ENCODE measurements around the gene VN1R5.

VN1R5 gene

GRCh38 chr1:247211339-247211738 is 44.5 kb upstream of the VN1R5 start:
- no peaks in the 10 kb centered on the region for H3K4me1 ChIP-seq (ENCODE audit: control insufficient read depth, insufficient read depth, low read length)
- TF ChIP-seq ZNF747 (tag by site-specific recombination; IDR thresholded peaks at IDR 0.05) = no peak
- no peak for TF ChIP-seq ZNF610 (tag by site-specific recombination; IDR thresholded peaks at IDR 0.05; ENCODE audit: borderline replicate concordance)
- no peak for TF ChIP-seq KLF9 (tag by site-specific recombination; IDR thresholded peaks at IDR 0.05; ENCODE audit: low read depth)
- no peak for TF ChIP-seq HOXD13 (CRISPR knock-in tag; IDR thresholded peaks at IDR 0.05; ENCODE audit: borderline replicate concordance)
- H3K4me3 ChIP-seq (ENCODE audit: low read depth, low read length) = no peak overlapping the region
- POLR2A ChIA-PET = no interaction called here
- no peak overlapping the region for H3K27ac ChIP-seq (ENCODE audit: extremely low read depth, low read depth, low read length)
- CTCF ChIA-PET = no interaction called here
- no peaks in the 10 kb centered on the region for H3K9me3 ChIP-seq (ENCODE audit: control insufficient read depth, insufficient read depth, low read depth, low read length)
- peaks cover 0 to 7% of the 10 kb centered on the region in 2 experiments; a peak in 1 of 3 replicates for H3K36me3 ChIP-seq (ENCODE audit: control insufficient read depth in 2 of 2, insufficient read depth in 1 of 2, low read length in 2 of 2)

DNA sequence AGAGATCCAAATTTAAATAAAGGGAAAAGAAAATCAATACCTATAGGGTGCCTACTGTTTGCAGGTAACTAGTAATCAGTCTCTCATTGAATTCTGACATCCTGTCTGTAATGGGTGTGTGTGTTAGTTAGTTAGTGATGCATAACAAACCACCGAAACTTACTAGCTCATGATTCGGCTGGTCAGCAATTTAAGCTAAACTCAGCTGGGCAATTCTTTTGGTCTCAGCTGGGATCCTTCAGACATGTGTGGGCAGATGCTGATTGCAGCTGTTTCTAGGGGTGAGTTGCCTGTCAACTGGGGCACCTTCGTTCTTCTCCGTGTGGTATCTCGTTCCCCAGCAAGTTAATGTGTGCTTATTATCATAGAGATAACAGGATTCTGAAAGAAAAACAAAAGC is 43.9 kb upstream of the VN1R5 start:
- no peak overlapping the region for H3K27ac ChIP-seq (ENCODE audit: extremely low read depth, low read depth, low read length)
- H3K4me3 ChIP-seq (ENCODE audit: low read depth, low read length) = no peak overlapping the region
- ChIA-PET CTCF (no interaction called here), POLR2A (no interaction called here)
- H3K4me1 ChIP-seq (ENCODE audit: control insufficient read depth, insufficient read depth, low read length) = no peaks in the 10 kb centered on the region
- peaks cover 0 to 6% of the 10 kb centered on the region in 2 experiments; a peak in 1 of 3 replicates for H3K36me3 ChIP-seq (ENCODE audit: control insufficient read depth in 2 of 2, insufficient read depth in 1 of 2, low read length in 2 of 2)
- TF ChIP-seq ZNF76 (tag by site-specific recombination; IDR thresholded peaks at IDR 0.05; ENCODE audit: borderline replicate concordance, low read depth) (no peak), KLF1 (tag by site-specific recombination; IDR thresholded peaks at IDR 0.05) (no peak), OSR2 (tag by site-specific recombination; IDR thresholded peaks at IDR 0.05) (no peak), EGR2 (tag by site-specific recombination; IDR thresholded peaks at IDR 0.05; ENCODE audit: low read depth) (no peak), ZFP37 (tag by site-specific recombination; IDR thresholded peaks at IDR 0.05) (no peak), ZNF223 (tag by site-specific recombination; IDR thresholded peaks at IDR 0.05) (no peak), ZNF202 (tag by site-specific recombination; IDR thresholded peaks at IDR 0.05; ENCODE audit: borderline replicate concordance) (no peak), MZF1 (tag by site-specific recombination; IDR thresholded peaks at IDR 0.05; ENCODE audit: borderline replicate concordance) (no peak), ZNF664 (tag by site-specific recombination; IDR thresholded peaks at IDR 0.05) (no peak), ZNF768 (tag by site-specific recombination; IDR thresholded peaks at IDR 0.05) (no peak), ZNF280C (tag by site-specific recombination; IDR thresholded peaks at IDR 0.05) (no peak), ZSCAN5A (tag by site-specific recombination; IDR thresholded peaks at IDR 0.05) (no peak), KLF10 (tag by site-specific recombination; IDR thresholded peaks at IDR 0.05) (no peak), ZNF18 (tag by site-specific recombination; IDR thresholded peaks at IDR 0.05) (no peak)
- TF ChIP-seq, protein P1, sequence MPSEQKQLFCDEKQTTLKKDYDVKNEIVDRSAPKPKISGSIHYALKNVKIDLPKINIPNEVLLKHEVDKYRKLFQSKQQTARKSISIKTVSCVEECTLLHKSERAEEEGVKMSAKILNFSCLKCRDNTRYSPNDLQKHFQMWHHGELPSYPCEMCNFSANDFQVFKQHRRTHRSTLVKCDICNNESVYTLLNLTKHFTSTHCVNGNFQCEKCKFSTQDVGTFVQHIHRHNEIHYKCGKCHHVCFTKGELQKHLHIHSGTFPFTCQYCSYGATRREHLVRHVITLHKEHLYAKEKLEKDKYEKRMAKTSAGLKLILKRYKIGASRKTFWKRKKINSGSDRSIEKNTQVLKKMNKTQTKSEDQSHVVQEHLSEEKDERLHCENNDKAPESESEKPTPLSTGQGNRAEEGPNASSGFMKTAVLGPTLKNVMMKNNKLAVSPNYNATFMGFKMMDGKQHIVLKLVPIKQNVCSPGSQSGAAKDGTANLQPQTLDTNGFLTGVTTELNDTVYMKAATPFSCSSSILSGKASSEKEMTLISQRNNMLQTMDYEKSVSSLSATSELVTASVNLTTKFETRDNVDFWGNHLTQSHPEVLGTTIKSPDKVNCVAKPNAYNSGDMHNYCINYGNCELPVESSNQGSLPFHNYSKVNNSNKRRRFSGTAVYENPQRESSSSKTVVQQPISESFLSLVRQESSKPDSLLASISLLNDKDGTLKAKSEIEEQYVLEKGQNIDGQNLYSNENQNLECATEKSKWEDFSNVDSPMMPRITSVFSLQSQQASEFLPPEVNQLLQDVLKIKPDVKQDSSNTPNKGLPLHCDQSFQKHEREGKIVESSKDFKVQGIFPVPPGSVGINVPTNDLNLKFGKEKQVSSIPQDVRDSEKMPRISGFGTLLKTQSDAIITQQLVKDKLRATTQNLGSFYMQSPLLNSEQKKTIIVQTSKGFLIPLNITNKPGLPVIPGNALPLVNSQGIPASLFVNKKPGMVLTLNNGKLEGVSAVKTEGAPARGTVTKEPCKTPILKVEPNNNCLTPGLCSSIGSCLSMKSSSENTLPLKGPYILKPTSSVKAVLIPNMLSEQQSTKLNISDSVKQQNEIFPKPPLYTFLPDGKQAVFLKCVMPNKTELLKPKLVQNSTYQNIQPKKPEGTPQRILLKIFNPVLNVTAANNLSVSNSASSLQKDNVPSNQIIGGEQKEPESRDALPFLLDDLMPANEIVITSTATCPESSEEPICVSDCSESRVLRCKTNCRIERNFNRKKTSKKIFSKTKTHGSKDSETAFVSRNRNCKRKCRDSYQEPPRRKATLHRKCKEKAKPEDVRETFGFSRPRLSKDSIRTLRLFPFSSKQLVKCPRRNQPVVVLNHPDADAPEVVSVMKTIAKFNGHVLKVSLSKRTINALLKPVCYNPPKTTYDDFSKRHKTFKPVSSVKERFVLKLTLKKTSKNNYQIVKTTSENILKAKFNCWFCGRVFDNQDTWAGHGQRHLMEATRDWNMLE (tag by site-specific recombination; conservative IDR thresholded peaks at IDR 0.05; ENCODE audit: low read depth) = no peak
- TF ChIP-seq, protein P2, sequence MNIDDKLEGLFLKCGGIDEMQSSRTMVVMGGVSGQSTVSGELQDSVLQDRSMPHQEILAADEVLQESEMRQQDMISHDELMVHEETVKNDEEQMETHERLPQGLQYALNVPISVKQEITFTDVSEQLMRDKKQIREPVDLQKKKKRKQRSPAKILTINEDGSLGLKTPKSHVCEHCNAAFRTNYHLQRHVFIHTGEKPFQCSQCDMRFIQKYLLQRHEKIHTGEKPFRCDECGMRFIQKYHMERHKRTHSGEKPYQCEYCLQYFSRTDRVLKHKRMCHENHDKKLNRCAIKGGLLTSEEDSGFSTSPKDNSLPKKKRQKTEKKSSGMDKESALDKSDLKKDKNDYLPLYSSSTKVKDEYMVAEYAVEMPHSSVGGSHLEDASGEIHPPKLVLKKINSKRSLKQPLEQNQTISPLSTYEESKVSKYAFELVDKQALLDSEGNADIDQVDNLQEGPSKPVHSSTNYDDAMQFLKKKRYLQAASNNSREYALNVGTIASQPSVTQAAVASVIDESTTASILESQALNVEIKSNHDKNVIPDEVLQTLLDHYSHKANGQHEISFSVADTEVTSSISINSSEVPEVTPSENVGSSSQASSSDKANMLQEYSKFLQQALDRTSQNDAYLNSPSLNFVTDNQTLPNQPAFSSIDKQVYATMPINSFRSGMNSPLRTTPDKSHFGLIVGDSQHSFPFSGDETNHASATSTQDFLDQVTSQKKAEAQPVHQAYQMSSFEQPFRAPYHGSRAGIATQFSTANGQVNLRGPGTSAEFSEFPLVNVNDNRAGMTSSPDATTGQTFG (tag by site-specific recombination; IDR thresholded peaks at IDR 0.05; ENCODE audit: borderline replicate concordance) = no peak
- no peaks in the 10 kb centered on the region for H3K9me3 ChIP-seq (ENCODE audit: control insufficient read depth, insufficient read depth, low read depth, low read length)

Data from HEK293 (cell line).